Neural progenitor cell (in vitro differentiated cells): ENCODE results near the gene XPO4.

ENCODE experiments used
- EZH2 ChIP-seq: fragments of 200-600 bp; sonication (generic); IDR thresholded peaks from 2 replicates; pipeline ENCODE4 v1.6.1; 2017; ENCODE audit warnings: antibody characterized with exemption, mild to moderate bottlenecking, moderate library complexity
- EZH2phosphoT487 ChIP-seq: fragments of 200-600 bp; sonication (generic); IDR thresholded peaks from 2 replicates; pipeline ENCODE4 v1.6.1; 2017; ENCODE audit warnings: antibody characterized with exemption
- TF ChIP-seq, protein P1 (sequence below): fragments of 200-600 bp; sonication (generic); IDR thresholded peaks from 2 replicates; pipeline ENCODE4 v1.5.1; 2017; ENCODE audit warnings: antibody characterized with exemption, mild to moderate bottlenecking

DNA sequence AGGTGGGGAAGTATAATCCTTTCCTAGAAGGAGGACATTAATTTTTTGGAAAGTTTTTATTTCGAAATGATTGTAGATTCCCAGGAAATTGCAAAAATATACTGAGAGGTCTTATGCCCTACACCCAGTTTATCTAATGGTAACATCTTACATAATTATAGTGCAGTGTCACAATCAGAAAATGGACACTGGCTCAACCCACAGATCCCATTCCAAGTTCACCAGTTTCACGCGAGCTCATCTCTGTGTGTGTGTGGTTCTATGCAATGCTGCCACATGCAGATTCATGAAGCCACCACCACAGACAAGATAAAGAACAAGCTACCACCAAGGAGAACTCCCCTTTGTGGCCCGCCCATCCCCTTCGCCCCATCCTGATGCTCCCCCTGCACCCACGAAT is 174.7 kb downstream of the XPO4 start:
- TF ChIP-seq, protein P1, sequence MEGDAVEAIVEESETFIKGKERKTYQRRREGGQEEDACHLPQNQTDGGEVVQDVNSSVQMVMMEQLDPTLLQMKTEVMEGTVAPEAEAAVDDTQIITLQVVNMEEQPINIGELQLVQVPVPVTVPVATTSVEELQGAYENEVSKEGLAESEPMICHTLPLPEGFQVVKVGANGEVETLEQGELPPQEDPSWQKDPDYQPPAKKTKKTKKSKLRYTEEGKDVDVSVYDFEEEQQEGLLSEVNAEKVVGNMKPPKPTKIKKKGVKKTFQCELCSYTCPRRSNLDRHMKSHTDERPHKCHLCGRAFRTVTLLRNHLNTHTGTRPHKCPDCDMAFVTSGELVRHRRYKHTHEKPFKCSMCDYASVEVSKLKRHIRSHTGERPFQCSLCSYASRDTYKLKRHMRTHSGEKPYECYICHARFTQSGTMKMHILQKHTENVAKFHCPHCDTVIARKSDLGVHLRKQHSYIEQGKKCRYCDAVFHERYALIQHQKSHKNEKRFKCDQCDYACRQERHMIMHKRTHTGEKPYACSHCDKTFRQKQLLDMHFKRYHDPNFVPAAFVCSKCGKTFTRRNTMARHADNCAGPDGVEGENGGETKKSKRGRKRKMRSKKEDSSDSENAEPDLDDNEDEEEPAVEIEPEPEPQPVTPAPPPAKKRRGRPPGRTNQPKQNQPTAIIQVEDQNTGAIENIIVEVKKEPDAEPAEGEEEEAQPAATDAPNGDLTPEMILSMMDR = no peak
- TF ChIP-seq EZH2phosphoT487 (no peak), EZH2 (no peak)
